Astrocyte of the spinal cord (primary cell): ENCODE results near the gene CCDC85C.

Experiments
- DNase-seq: peaks from one replicate; pipeline ENCODE4 v3.0.0; 2011; ENCODE audit warnings: low read depth, low spot score
- H3K4me3 ChIP-seq: 2 replicates; pipeline ENCODE4 v1.5.1; 2011; ENCODE audit warnings: low read depth, mild to moderate bottlenecking, low read length, moderate library complexity
- in situ Hi-C: cut with HindIII; loops from 2 replicates; pipeline ENCODE4 v1.10.0; 2017; ENCODE audit warnings: low sequenced_read_pairs
- TF ChIP-seq, protein P1 (sequence below): IDR thresholded peaks from 2 replicates; pipeline ENCODE4 v1.5.1; 2012; ENCODE audit warnings: low read depth, mild to moderate bottlenecking, low read length, inconsistent platforms

Gene CCDC85C

DNA sequence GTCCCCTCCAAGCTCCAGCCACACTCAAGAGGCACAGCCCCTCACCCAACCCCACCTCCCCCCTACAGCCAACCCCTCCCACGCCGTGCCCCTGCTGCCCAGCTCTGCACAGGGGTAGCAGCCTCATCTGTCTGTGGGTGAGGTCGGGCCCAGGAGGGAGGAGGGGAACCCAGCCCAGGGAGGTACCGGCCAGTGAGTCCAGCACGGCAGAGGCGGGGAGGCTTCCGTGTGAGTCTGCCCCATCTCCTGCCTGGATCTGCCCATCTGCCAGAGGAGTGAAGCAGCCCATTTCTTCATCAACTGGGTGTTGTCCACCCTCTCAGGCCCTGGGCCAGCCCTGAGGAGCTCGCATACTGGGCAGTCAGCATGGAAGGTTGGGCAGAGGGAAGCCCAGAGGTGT lies 68.6 kb downstream of the CCDC85C start:
- in situ Hi-C loops = no loop called here
- no peak overlapping the region for H3K4me3 ChIP-seq
- no peak for DNase-seq
- TF ChIP-seq, protein P1, sequence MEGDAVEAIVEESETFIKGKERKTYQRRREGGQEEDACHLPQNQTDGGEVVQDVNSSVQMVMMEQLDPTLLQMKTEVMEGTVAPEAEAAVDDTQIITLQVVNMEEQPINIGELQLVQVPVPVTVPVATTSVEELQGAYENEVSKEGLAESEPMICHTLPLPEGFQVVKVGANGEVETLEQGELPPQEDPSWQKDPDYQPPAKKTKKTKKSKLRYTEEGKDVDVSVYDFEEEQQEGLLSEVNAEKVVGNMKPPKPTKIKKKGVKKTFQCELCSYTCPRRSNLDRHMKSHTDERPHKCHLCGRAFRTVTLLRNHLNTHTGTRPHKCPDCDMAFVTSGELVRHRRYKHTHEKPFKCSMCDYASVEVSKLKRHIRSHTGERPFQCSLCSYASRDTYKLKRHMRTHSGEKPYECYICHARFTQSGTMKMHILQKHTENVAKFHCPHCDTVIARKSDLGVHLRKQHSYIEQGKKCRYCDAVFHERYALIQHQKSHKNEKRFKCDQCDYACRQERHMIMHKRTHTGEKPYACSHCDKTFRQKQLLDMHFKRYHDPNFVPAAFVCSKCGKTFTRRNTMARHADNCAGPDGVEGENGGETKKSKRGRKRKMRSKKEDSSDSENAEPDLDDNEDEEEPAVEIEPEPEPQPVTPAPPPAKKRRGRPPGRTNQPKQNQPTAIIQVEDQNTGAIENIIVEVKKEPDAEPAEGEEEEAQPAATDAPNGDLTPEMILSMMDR = no peak

- DNase-seq = peak; percentile 76
- TF ChIP-seq, protein P1 = no peak
- in situ Hi-C loops = no loop called here
- no peak overlapping the region for H3K4me3 ChIP-seq
These were observed 69.1 kb downstream of the CCDC85C start for GRCh38 chr14:99534863-99535262.

DNA sequence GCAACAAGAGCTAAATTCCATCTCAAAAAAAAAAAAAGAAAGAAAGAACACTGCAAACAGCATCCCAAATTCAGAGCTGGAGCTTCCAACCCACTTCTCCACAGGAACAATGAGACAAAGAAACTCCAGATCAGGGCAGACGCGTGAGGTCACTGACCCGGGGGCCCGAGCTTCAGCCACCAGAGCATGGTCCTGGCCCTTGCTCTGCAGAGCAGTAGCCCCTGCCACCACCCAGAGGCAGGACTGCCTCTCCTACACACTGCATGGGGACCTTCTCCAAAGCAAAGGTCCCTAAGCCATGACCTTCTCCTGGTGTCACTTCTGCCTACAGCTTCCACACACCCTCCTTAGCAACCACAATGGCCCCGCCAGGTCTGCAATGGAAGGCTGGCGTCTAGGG lies 69.7 kb downstream of the CCDC85C start:
- no peak for DNase-seq
- in situ Hi-C loops = no loop called here
- no peak overlapping the region for H3K4me3 ChIP-seq
- TF ChIP-seq, protein P1 = no peak

GRCh38 chr14:99532310-99532709 lies 71.7 kb downstream of the CCDC85C start:
- in situ Hi-C loops = no loop called here

DNA sequence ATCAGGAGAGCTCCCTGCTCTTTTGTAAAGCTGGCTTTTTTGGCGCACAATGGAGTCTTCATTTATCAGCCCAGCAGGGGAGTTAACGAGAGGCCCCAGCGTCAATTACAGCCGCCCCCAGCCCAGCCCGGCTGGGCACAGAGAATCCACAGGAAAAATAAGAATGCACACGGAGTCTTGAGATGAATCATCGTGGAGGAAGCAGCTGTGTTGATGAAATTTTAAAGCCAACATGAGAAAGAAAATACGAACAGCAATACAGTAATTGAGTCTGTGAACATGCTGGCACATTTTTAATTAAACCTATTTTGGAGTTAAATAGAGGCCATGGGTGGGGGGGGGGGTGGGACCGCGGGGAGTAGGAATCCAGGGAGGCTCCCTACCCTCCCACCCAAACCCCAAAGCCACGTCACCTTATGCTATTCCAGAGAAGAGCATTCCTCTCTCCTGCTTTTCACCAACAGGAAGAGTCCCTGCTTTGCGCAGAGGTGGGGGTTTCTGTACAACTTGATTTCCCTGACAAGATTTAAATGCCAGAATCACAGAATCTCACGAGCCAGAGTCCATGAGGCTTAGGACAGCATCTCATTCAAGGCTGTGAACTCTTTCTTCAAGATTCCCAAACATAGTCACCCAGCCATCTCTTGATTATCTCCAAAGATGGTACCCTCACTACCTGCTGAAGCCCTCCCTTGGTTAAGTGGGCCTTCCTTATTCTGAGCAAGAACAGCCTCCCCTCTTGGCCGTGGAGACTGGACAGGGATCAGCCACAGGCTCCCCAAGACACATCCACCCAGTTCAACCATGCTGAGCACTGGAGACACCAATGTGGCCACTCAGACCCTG lies 72.5 kb downstream of the CCDC85C start:
- DNase-seq = peak; percentile 89
- TF ChIP-seq, protein P1 = no peak
- in situ Hi-C loops = no loop called here
- no peak overlapping the region for H3K4me3 ChIP-seq

More at GRCh38 chr14:99532310-99532709, 71.7 kb downstream of the CCDC85C start:
- no peak overlapping the region for H3K4me3 ChIP-seq
- DNase-seq = no peak
- TF ChIP-seq, protein P1 = no peak

GRCh38 chr14:99530407-99531155 lies 73.4 kb downstream of the CCDC85C start:
- DNase-seq = peak; percentile 48
- in situ Hi-C loops = no loop called here
- H3K4me3 ChIP-seq = no peak overlapping the region
- TF ChIP-seq, protein P1 = no peak
